Renal cortex interstitium (tissue), 15 donors: ENCODE data around the gene ARFGAP1. TPM values are rescaled to one million over a fixed set of nuclear protein-coding genes. Genes with fewer than 3 reads are reported as not detected.

Experiments
- DNase-seq, 11 donors: peaks; one replicate each; pipeline ENCODE4 v3.0.0-alpha.2; 2013; ENCODE audit warnings: low read depth in 9 of 11, low spot score in 4 of 11; ENCODE audit errors: extremely low read depth in 1 of 11
- long read RNA-seq, 16 experiments: transcript quantifications; one replicate each; lab custom pipeline, GENCODE V29; 2026
- polyA plus RNA-seq, 3 donors: library from polyadenylated mRNA; unstranded; fragments of 120-200 nt; gene quantifications; one replicate each; pipeline ENCODE4 v1.2.1, GENCODE V29; 2013; ENCODE audit not compliant: insufficient read length in 3 of 3

The ARFGAP1 gene
- 10 to 100 TPM; 62.4 to 90.2 (median 76.1) TPM for polyA plus RNA-seq
- long read RNA-seq, donor 1, transcript ARFGAP1-203 (13 exons, 3,281 nt) = major isoform, 7 of 19 reads
- long read RNA-seq, donor 1, partial matches to known transcripts = 10 of 19 reads
- long read RNA-seq, donor 1, other reads (novel, unspliced or antisense) = 0 of 19 reads
- long read RNA-seq, donor 2, partial matches to known transcripts = 0 of 3 reads
- long read RNA-seq, donor 2, other reads (novel, unspliced or antisense) = 0 of 3 reads
- long read RNA-seq, donor 3, transcript ARFGAP1-203 (13 exons, 3,281 nt) = major isoform, 7 of 10 reads
- long read RNA-seq, donor 3, partial matches to known transcripts = 0 of 10 reads
- long read RNA-seq, donor 3, other reads (novel, unspliced or antisense) = 0 of 10 reads
- long read RNA-seq, donor 4, transcript ARFGAP1-203 (13 exons, 3,281 nt) = major isoform, 7 of 39 reads
- long read RNA-seq, donor 4, partial matches to known transcripts = 29 of 39 reads
- long read RNA-seq, donor 4, other reads (novel, unspliced or antisense) = 0 of 39 reads
- long read RNA-seq, donor 5, transcript ARFGAP1-203 (13 exons, 3,281 nt) = major isoform, 14 of 24 reads
- long read RNA-seq, donor 5, partial matches to known transcripts = 6 of 24 reads
- long read RNA-seq, donor 5, other reads (novel, unspliced or antisense) = 0 of 24 reads
- long read RNA-seq, donor 6, partial matches to known transcripts = 0 of 5 reads
- long read RNA-seq, donor 6, other reads (novel, unspliced or antisense) = 0 of 5 reads
- long read RNA-seq, donor 7, transcript ARFGAP1-203 (13 exons, 3,281 nt) = major isoform, 6 of 7 reads
- long read RNA-seq, donor 7, partial matches to known transcripts = 0 of 7 reads
- long read RNA-seq, donor 7, other reads (novel, unspliced or antisense) = 0 of 7 reads
- long read RNA-seq, donor 8, transcript ARFGAP1-203 (13 exons, 3,281 nt) = major isoform, 7 of 50 reads
- long read RNA-seq, donor 8, partial matches to known transcripts = 39 of 50 reads
- long read RNA-seq, donor 8, other reads (novel, unspliced or antisense) = 0 of 50 reads
- long read RNA-seq, donor 9, transcript ARFGAP1-203 (13 exons, 3,281 nt) = major isoform, 7 of 22 reads
- long read RNA-seq, donor 9, partial matches to known transcripts = 15 of 22 reads
- long read RNA-seq, donor 9, other reads (novel, unspliced or antisense) = 0 of 22 reads
- long read RNA-seq, donor 10, partial matches to known transcripts = 20 of 27 reads
- long read RNA-seq, donor 10, other reads (novel, unspliced or antisense) = 0 of 27 reads
- long read RNA-seq, donor 11, partial matches to known transcripts = 0 of 5 reads
- long read RNA-seq, donor 11, other reads (novel, unspliced or antisense) = 0 of 5 reads
- long read RNA-seq, donor 12, transcript ARFGAP1-203 (13 exons, 3,281 nt) = major isoform, 6 of 6 reads
- long read RNA-seq, donor 12, partial matches to known transcripts = 0 of 6 reads
- long read RNA-seq, donor 12, other reads (novel, unspliced or antisense) = 0 of 6 reads
- long read RNA-seq, donor 13, transcript ARFGAP1-203 (13 exons, 3,281 nt) = major isoform, 7 of 21 reads
- long read RNA-seq, donor 13, partial matches to known transcripts = 10 of 21 reads
- long read RNA-seq, donor 13, other reads (novel, unspliced or antisense) = 0 of 21 reads
- long read RNA-seq, donor 14, transcript ARFGAP1-203 (13 exons, 3,281 nt) = major isoform, 6 of 6 reads
- long read RNA-seq, donor 14, partial matches to known transcripts = 0 of 6 reads
- long read RNA-seq, donor 14, other reads (novel, unspliced or antisense) = 0 of 6 reads
- long read RNA-seq, donor 15, partial matches to known transcripts = 18 of 19 reads
- long read RNA-seq, donor 15, other reads (novel, unspliced or antisense) = 0 of 19 reads
- long read RNA-seq, donor 16, transcript ARFGAP1-203 (13 exons, 3,281 nt) = major isoform, 18 of 33 reads
- long read RNA-seq, donor 16, partial matches to known transcripts = 5 of 33 reads
- long read RNA-seq, donor 16, other reads (novel, unspliced or antisense) = 0 of 33 reads

GRCh38 chr20:63272105-63273058, at the start of gene ARFGAP1:
TSS of gene ARFGAP1 (plus strand) at chr20:63272813. CDS start at chr20:63275581, 2,768 bp downstream.
- DNase-seq = peak; percentile 74 to 93 (median 90)

DNA sequence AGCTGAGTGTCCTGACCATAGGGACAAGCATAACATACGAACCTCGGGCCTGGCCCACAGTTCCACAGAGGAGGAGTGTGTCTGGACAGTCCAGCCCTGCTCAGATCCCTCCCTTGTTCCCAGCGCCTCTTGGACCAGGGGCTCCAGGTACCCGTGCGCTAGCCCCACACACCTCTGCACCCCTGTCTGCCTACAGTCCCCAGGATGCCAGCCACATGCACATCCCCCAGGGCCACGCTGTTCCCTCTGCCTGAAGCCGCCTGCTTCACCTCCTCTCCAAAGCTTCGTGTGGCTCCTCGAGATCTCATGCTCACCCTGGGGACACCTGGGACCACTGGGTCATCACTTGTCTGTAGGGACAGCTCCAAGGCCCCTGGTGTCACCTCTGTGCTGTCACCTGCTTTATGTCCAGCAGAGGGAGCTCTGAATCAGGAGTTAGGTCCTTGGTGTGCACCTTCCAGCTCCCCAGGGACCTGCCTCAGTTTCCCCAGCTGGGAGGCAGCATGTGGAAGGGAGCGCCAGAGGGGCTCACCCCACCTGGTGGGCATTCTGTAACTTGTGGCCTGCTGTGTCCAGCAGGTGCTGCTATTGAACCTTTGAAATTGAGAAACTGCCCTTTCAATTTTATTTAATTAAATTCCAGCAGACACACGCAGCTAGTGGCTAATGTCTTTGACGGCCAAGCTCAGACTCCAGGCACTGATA, 49.3 kb upstream of the ARFGAP1 start:
- DNase-seq = no peak

DNA sequence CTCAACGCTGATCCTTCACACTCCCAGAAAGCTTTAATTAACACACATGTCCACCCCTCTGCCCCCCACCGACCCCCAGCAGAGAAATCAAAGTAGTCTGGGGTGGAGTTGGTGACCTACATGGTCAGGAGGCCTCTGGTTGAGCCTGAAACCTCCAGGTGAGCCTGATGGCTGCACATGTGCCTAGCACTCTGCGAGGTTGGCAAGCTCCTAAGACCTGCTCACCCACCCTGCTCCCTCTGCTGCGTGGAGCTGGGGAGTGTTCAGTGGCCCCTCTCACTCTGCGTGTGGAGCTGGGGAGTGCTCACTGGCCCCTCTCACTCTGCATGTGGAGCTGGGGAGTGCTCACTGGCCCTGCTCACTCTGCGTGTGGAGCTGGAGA, 48.8 kb upstream of the ARFGAP1 start:
- DNase-seq = no peak

DNA sequence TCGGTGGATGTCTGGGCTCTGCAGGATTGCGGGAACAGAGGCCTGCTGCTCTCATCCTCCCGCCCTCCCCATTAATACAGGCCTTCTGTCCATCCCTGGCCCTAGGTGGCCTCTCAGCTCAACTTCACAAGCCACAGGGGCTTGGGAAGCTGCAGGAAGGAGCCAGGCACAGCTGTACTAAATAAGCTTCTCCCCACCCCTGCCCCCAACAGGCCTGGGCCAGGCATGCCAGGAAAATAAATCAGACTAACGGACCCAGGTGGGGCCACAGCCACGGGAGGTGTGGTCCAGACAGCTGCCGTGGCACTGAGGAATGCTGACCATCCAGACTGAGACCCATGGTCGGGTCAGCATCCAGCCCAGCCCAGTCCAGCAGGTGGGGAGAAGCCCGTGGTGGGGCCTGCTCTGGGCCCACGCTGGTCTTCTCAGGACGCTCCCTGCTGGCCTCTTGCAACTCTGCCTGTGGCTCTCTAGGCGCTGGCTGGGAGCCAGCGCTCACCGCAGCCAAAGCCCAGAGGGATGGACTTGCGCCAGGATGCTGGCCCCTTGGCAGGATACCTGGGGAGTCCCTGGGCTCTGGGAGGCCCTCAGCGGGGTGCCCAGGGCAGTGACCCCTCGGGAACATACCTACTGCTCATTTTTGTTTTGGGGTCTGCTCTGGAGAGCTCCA, 48.1 kb upstream of the ARFGAP1 start:
- no peak for DNase-seq

GRCh38 chr20:63225082-63225454, 47.5 kb upstream of the ARFGAP1 start:
- DNase-seq = no peak

DNA sequence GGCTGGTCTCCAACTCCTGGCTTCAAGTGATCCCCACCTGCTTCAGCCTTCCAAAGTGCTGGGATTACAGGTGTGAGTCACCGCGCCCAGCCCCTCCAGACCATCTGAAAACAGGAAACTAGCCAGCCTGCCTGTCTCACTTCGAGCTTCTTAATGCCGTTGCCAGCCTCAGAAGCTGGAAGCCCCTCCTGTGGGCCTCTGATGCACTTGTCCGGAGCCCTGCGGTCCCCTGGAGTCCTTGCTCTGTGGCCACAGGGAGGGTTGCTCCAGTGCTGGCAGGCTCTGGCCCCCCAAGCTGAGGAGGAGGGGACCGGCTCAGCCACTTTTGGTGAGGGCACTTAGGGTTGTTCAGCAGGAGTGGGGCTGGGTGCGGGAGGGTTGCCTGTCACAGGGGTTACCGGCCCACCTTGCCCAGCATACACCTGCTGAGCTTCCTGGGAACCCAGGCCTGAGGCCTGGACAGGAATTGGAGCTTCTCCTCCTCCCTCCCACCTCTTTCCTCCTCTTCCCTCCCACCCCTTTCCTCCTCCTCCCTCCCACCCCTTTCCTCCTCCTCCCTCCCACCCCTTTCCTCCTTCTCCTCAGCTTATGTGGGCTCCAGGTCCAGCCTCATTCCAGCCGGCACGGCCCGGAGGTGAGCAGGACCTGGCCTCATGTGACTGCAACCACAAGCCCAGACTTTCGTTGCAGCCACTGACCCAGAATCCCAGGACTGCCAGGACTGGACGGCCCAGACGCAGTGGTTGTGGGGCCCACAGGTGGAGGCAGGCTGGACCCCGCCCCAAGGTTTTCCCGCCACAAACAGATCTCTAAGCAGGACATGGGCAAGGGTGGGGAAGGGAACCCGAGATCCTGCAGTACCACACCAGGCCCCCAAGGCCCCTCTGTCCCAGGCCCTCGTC, 46.3 kb upstream of the ARFGAP1 start:
- no peak for DNase-seq

- DNase-seq = no peak
Observed at GRCh38 chr20:63227260-63227659, 45.4 kb upstream of the ARFGAP1 start.

DNA sequence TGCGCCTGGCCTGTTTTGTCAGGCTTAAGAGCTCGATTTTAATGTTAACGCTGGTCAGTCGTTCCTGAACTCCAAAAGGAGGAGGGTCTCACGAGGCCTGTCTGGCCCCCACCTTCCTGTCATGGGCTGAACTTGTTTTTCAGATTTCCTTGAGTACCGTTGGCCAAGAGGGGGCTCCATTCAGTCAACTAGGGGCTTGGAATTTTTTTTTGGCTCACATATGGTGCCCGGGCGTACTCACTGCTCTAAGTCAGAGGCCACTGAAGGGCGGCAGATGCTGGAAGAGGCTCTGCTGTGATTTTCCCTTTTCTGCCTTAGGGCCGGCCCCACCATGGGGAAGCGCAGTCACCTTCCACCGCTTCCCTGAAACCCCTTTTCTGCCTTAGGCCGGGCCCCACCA, 43.8 kb upstream of the ARFGAP1 start:
- no peak for DNase-seq

DNA sequence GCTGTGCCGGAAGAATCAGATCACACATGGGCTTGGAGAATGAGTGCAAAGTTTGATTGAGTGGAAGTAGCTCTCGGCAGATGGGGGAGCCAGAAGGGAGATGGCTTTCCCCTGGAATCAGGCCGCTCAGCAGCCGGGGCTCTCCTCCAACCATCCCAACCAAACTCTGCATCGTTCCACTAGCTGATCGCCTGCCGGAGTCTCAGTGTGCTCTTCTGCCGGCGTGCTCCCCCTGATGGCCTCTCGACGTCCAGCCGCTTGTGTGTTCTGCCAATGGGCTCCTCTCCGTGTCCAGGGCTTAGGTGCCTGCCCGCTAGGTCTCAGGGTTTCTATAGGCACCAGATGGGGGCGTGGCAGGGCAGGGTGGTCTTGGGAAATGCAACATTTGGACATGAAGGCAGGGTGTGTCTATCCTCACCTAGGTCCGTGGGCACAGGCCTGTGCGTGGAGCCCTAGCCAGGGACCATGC, 41.8 kb upstream of the ARFGAP1 start:
- no peak for DNase-seq

DNA sequence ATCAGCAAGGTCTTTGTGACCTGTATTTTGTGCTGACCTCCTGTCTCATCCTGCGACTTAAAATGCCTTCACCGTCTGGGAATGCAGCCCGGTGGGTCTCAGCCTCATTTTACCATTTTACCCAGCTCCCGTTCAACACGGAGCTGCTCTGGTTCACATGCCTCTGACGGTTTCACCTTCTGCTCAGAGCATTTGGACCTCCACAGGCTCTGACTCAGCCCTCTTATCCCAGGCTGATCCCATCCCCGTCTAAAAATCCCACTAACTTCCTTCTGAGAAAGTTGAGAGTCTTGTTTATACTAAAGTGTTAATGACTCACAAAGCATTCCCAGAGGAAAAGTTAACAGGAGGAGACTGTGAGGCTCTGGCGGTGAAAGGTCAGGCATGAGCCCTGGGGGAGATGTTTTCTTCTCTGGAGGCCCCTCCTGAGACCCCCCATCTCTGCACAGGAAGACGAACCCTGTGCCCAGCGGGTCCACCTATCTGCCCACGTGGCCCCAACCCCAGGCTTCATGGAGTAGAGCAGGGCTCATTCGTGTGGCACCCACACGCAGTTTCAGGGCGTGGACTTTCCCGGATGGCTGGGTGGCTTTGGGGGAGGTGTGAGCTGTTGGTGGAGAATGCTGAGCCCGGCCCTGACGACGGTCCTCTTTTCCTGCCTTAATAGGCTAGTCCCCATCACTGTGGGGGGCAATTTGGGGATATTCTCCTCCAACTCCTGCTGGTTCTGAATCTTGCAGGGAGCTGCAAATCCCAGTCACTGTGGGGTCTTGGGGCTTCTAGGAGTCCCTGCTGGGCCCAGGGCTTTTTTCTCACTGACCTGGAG, 40.2 kb upstream of the ARFGAP1 start:
- no peak for DNase-seq

- no peak for DNase-seq
Observed at GRCh38 chr20:63233061-63233344, 39.6 kb upstream of the ARFGAP1 start.

GRCh38 chr20:63233924-63234323, 38.7 kb upstream of the ARFGAP1 start:
- DNase-seq = no peak

DNA sequence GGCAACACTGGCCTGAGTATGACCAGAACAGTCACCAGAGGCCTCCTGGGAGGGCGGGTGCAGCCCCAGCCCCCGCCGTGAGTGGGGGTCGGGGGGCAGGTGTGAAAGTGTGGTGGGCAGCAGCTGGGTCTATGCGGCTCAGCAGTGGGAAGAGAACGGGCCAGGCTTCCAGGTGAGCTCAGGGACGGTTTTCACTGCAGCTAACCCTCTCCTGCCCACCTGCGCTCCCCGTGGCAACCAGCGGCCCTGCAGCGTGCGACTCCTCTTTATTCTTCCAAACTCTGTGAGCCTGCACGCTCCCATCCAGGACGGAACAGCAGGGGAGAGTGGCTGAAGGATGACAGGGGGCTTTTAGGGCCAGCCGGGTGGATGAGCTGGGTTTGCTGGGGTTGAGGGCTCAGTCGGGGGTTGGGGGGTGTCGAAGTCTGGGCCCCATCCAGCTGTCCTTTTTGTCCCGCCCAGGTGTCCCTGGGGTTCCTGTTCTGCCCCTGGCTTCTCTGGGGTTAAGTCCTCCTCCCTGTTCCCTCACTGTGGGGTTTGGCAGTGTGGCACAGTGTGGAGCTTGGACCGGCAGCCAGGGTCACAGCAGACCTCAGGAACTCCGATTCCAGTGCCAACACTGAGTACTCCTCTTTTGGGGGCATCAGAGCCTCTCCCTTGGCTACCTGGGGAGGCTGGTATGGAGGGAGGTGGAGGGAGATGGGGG, 37.8 kb upstream of the ARFGAP1 start:
- no peak for DNase-seq
